ENCODE measurements around the gene HMCN1.

Gene HMCN1

DNA sequence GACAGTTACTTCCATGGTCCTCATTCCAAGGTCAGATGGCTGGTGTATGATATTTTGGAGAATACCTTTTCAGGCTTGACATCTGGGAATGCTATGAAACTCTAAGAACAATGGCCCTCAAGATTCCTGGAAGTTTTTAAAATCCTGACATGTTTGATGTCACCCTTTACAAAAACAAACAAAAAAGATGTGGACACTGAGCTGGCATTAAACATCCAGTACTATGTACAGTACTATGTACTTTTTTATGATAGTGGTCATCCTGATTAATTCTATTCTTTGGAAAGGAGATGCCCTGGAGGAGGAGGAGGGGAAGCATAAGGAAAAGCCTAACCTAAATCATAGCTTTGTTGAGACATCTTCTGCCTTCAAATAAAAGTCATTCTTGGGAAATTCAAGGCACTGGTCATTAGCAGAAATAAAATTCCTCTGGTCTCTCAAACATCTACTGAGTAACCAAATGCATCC is 235.4 kb downstream of the HMCN1 start:
- POLR2A ChIA-PET, result interaction anchor here (0.6 to 1.3 kb wide), 5 partner anchors 9 to 249 kb away, joined by 3 to 5 read pairs (median 3); partner anchors contain the start of gene HMCN1

DNA sequence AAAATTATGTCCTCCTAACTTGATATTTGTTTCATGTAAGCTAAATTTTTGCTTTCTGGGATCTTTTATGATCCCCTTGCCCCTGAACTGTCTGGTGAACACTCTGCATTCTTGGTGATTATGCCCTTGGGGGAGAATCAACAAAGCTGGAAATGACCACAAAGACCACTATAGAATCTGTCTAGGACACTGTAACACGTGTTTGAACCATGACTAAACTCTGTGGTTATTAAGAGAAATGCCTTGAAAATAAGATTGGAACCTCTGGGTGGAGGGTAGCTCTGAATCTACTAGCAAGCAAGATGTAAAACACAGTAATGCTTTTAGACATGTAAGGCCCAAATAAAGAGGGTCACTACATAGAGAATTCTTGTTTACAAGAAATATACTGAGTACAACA is 237.5 kb downstream of the HMCN1 start:
- CTCF ChIA-PET, result interaction anchor here (1.9 kb wide), 1 partner anchor 158 kb away, joined by 5 read pairs; no protein-coding TSS in a partner anchor
- DNase-seq (ENCODE audit: low read depth, low spot score), result peak; percentile 82
- no peak overlapping the region for H3K4me3 ChIP-seq (ENCODE audit: low read depth, low read length)
- TF ChIP-seq CTCF (IDR thresholded peaks at IDR 0.05; ENCODE audit: insufficient read depth, low read length, missing control alignments), result no peak
- POLR2A ChIA-PET, result interaction anchor here (0.5 to 1.2 kb wide), 3 partner anchors 11 to 313 kb away, joined by 3 to 7 read pairs (median 4); no protein-coding TSS in a partner anchor

More for the DNA sequence above, 235.4 kb downstream of the HMCN1 start:
- CTCF ChIA-PET, result interaction anchor here (0.9 to 2.0 kb wide), 3 partner anchors 129 to 249 kb away, joined by 3 to 11 read pairs (median 3); no protein-coding TSS in a partner anchor
- H3K4me3 ChIP-seq (ENCODE audit: low read depth, low read length), result no peak overlapping the region
- TF ChIP-seq CTCF (IDR thresholded peaks at IDR 0.05; ENCODE audit: insufficient read depth, low read length, missing control alignments), result no peak
- no peak for DNase-seq (ENCODE audit: low read depth, low spot score)

DNA sequence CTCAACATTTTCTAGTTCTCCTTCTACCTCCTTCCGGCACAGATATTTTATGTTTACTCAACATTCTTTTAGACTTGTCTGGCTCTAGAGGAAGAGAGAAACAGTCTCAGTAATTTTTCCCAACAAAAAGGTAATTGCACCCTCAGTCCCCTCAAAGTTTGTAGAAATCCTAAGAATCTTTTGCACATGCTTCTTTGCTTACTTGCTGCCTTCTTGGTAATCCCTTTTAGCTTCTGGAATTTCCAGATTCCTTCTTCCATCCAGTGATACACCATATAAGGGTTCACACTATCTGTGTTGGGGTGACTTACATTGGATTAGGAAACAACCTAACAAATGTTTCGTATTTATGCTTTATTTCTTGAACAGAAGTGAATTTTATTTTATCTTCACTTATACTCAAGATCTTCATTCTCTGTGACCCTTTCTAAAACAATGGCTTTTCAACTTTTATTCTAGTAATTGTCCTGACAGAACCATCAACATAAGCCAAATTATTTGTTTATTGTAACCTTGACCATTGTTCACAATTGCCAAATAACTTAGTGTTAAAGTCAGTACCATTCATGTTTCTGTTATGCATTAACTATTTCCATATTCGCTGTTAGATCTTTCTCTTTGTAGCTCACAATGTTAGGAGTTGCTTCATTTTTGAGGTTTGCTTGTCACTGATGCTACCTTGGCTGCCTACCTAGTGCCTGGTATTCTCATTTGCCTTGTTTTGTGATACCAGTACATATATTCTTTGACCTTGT is 238.1 kb downstream of the HMCN1 start:
- CTCF ChIA-PET, result interaction anchor here (1.9 kb wide), 1 partner anchor 159 kb away, joined by 5 read pairs; no protein-coding TSS in a partner anchor
- POLR2A ChIA-PET, result interaction anchor here (1.2 kb wide), 2 partner anchors 11 to 177 kb away, joined by 4 to 7 read pairs; no protein-coding TSS in a partner anchor
- no peak overlapping the region for H3K4me3 ChIP-seq (ENCODE audit: low read depth, low read length)
- no peak for TF ChIP-seq CTCF (IDR thresholded peaks at IDR 0.05; ENCODE audit: insufficient read depth, low read length, missing control alignments)
- DNase-seq (ENCODE audit: low read depth, low spot score), result peak; percentile 69

- peak; percentile 92 for DNase-seq (ENCODE audit: low read depth, low spot score)
- ChIA-PET CTCF (interaction anchor here (0.8 to 1.9 kb wide), 3 partner anchors 11 to 254 kb away, joined by 4 to 5 read pairs (median 5); no protein-coding TSS in a partner anchor), POLR2A (no interaction called here)
- TF ChIP-seq CTCF (IDR thresholded peaks at IDR 0.05; ENCODE audit: insufficient read depth, low read length, missing control alignments), result no peak
- no peak overlapping the region for H3K4me3 ChIP-seq (ENCODE audit: low read depth, low read length)
Measured at GRCh38 chr1:185973645-185974044, 239.5 kb downstream of the HMCN1 start.

GRCh38 chr1:185974367-185975170 is 240.4 kb downstream of the HMCN1 start:
- ChIA-PET POLR2A (no interaction called here), CTCF (no interaction called here)
- TF ChIP-seq CTCF (IDR thresholded peaks at IDR 0.05; ENCODE audit: insufficient read depth, low read length, missing control alignments), result no peak
- no peak for DNase-seq (ENCODE audit: low read depth, low spot score)
- no peak overlapping the region for H3K4me3 ChIP-seq (ENCODE audit: low read depth, low read length)
